MCF 10A (cell line): ENCODE measurements around the gene PLXNA3. TPM values are rescaled to one million over a fixed set of nuclear protein-coding genes. Genes with fewer than 3 reads are reported as not detected.
A peak's percentile ranks its signal among the peaks of the same experiment; 100 is the strongest.

Experiments used
- BruUV-seq: library from RNA; stranded (reverse); fragments of 400-500 nt; replicated peaks from 2 replicates; lab custom pipeline; 2021; lab: Mats Ljungman, UMichigan
- CTCF ChIA-PET: fragments of 300-600 bp; sonication (Branson Sonifier 250); formaldehyde crosslinking; extraction: SDS; loops from one replicate; lab custom pipeline; 2021; ENCODE audit warnings: antibody characterized with exemption, inconsistent platforms; lab: Yijun Ruan, JAX
- POLR2A ChIA-PET: fragments of 300-600, 350-650 bp; sonication (Branson Sonifier 250); formaldehyde crosslinking; extraction: SDS; loops from one replicate; lab custom pipeline; 2020; ENCODE audit warnings: antibody characterized with exemption, inconsistent platforms; lab: Yijun Ruan, JAX
- DNase-seq: peaks from one replicate; pipeline ENCODE4 v3.0.0-alpha.2; 2018; ENCODE audit not compliant: unreplicated experiment
- H3K27ac Mint-ChIP-seq: one replicate; pipeline ENCODE4 v1.8.0; 2022; ENCODE audit warnings: mild to moderate bottlenecking, low read depth, mixed read lengths; ENCODE audit not compliant: unreplicated experiment
- H3K27me3 Mint-ChIP-seq: one replicate; pipeline ENCODE4 v1.8.0; 2022; ENCODE audit warnings: mixed read lengths; ENCODE audit not compliant: insufficient read depth, unreplicated experiment
- H3K36me3 Mint-ChIP-seq: one replicate; pipeline ENCODE4 v1.8.0; 2022; ENCODE audit warnings: mild to moderate bottlenecking, moderate library complexity, mixed read lengths; ENCODE audit not compliant: insufficient read depth, unreplicated experiment
- H3K4me1 Mint-ChIP-seq: one replicate; pipeline ENCODE4 v1.8.0; 2022; ENCODE audit warnings: mixed read lengths; ENCODE audit not compliant: insufficient read depth, unreplicated experiment
- H3K4me3 Mint-ChIP-seq: one replicate; pipeline ENCODE4 v1.8.0; 2022; ENCODE audit warnings: mild to moderate bottlenecking, moderate library complexity, mixed read lengths; ENCODE audit not compliant: unreplicated experiment
- H3K9me3 Mint-ChIP-seq: one replicate; pipeline ENCODE4 v1.8.0; 2022; ENCODE audit warnings: mixed read lengths; ENCODE audit not compliant: unreplicated experiment
- CTCF ChIP-seq: fragments of 200-600 bp; IDR thresholded peaks from one replicate; pipeline ENCODE4 v1.8.0; 2022; ENCODE audit warnings: antibody characterized with exemption, mild to moderate bottlenecking; ENCODE audit not compliant: unreplicated experiment
- intact Hi-C: fragments of 100-400 bp; cut with micrococcal nuclease; formaldehyde crosslinking; loops from 2 replicates; pipeline ENCODE4 v1.14.1; 2022
- total RNA-seq: library from RNA; stranded (reverse); gene quantifications from 2 replicates; pipeline ENCODE4 v1.2.3, GENCODE V29; 2022

Gene PLXNA3
- total RNA-seq, 1 experiment from 2014 or later: 48.0 TPM

GRCh38 chrX:154489182-154489581 lies 31.1 kb downstream of the PLXNA3 start:
- H3K4me3 Mint-ChIP-seq: peak overlapping the region; percentile 76
- TF ChIP-seq CTCF: no peak
- no peaks in the 10 kb centered on the region for H3K4me1 Mint-ChIP-seq
- ChIA-PET CTCF (interaction anchor here (0.5 to 1.9 kb wide), 4 partner anchors 26 to 116 kb away, joined by 3 to 9 read pairs (median 3); no protein-coding TSS in a partner anchor), POLR2A (interaction anchor here (0.6 to 3.2 kb wide), 12 partner anchors 10 to 476 kb away, joined by 3 to 48 read pairs (median 8); partner anchors contain the start of genes ATP6AP1, FAM3A, PLXNA3 and RPL10)
- peaks cover 17% of the 10 kb centered on the region for H3K36me3 Mint-ChIP-seq
- BruUV-seq: no TSS peak
- H3K9me3 Mint-ChIP-seq: no peaks in the 10 kb centered on the region
- intact Hi-C loops: no loop called here
- H3K27me3 Mint-ChIP-seq: peaks cover 1% of the 10 kb centered on the region
- DNase-seq: no peak
- H3K27ac Mint-ChIP-seq: peak overlapping the region; percentile 83

- POLR2A ChIA-PET: interaction anchor here (0.6 to 3.2 kb wide), 21 partner anchors 10 to 567 kb away, joined by 3 to 48 read pairs (median 6); partner anchors contain the start of genes ATP6AP1, FAM3A, LAGE3 and PLXNA3
- peaks cover 10% of the 10 kb centered on the region for H3K27me3 Mint-ChIP-seq
- DNase-seq: peak; percentile 47
- H3K36me3 Mint-ChIP-seq: peaks cover 10% of the 10 kb centered on the region
- H3K27ac Mint-ChIP-seq: peak overlapping the region; percentile 83
- no peak for TF ChIP-seq CTCF
- no peaks in the 10 kb centered on the region for H3K9me3 Mint-ChIP-seq
- H3K4me3 Mint-ChIP-seq: peak overlapping the region; percentile 76
- no TSS peak for BruUV-seq
- intact Hi-C loops: no loop called here
- no peaks in the 10 kb centered on the region for H3K4me1 Mint-ChIP-seq
- CTCF ChIA-PET: interaction anchor here (0.7 to 1.9 kb wide), 3 partner anchors 37 to 117 kb away, joined by 3 to 9 read pairs (median 5); no protein-coding TSS in a partner anchor
These were observed 31.9 kb downstream of the PLXNA3 start for GRCh38 chrX:154490021-154490413.

GRCh38 chrX:154490414-154491083 lies 32.5 kb downstream of the PLXNA3 start, which contains the start of gene SLC10A3:
SLC10A3 (minus strand) TSS chrX:154490629; CDS start chrX:154488940, 1,689 bp downstream.
- intact Hi-C loops: no loop called here
- peaks cover 11% of the 10 kb centered on the region for H3K27me3 Mint-ChIP-seq
- H3K9me3 Mint-ChIP-seq: no peaks in the 10 kb centered on the region
- peak; percentile 85 for DNase-seq
- peaks cover 10% of the 10 kb centered on the region for H3K36me3 Mint-ChIP-seq
- peak within 1 kb of the TSS; percentile 83 for H3K27ac Mint-ChIP-seq
- no peaks in the 10 kb centered on the region for H3K4me1 Mint-ChIP-seq
- H3K4me3 Mint-ChIP-seq: peak within 1 kb of the TSS; percentile 76
- no TSS peak for BruUV-seq
- POLR2A ChIA-PET: interaction anchor here (0.6 to 3.2 kb wide), 19 partner anchors 9 to 566 kb away, joined by 3 to 48 read pairs (median 6); partner anchors contain the start of genes ATP6AP1, FAM3A, LAGE3 and PLXNA3
- CTCF ChIA-PET: interaction anchor here (0.7 to 1.9 kb wide), 3 partner anchors 36 to 117 kb away, joined by 4 to 9 read pairs (median 5); no protein-coding TSS in a partner anchor
- no peak for TF ChIP-seq CTCF

- BruUV-seq: no TSS peak
- ChIA-PET POLR2A (no interaction called here), CTCF (interaction anchor here (0.6 kb wide), 1 partner anchor 16 kb away, joined by 3 read pairs; no protein-coding TSS in a partner anchor)
- no peaks in the 10 kb centered on the region for H3K4me1 Mint-ChIP-seq
- intact Hi-C loops: no loop called here
- no peaks in the 10 kb centered on the region for H3K9me3 Mint-ChIP-seq
- no peak overlapping the region for H3K4me3 Mint-ChIP-seq
- DNase-seq: no peak
- H3K27me3 Mint-ChIP-seq: peaks cover 23% of the 10 kb centered on the region
- TF ChIP-seq CTCF: no peak
- no peaks in the 10 kb centered on the region for H3K36me3 Mint-ChIP-seq
- no peak overlapping the region for H3K27ac Mint-ChIP-seq
These were observed 36.6 kb downstream of the PLXNA3 start for GRCh38 chrX:154494715-154495114.
